Measurements from ENCODE around the gene SMG5. TPM values are rescaled to one million over a fixed set of nuclear protein-coding genes. Genes with fewer than 3 reads are reported as not detected.

The SMG5 gene
- polyA plus RNA-seq, 1 of the 3 experiments (the other 2 are of a cell fraction) = 21.3 TPM

- POLR2A ChIA-PET = no interaction called here
- Histone ChIP-seq H3K4me2 (no peak overlapping the region), H3K9ac (no peak overlapping the region), H3K9me2 (no peaks in the 10 kb centered on the region), H3K4me1 (ENCODE audit: control insufficient read depth in 1 of 2, insufficient read depth in 2 of 2, low read depth in 1 of 2, low read length in 1 of 2) (peaks cover 9 to 11% of the 10 kb centered on the region in 2 experiments; a peak in 2 of 4 replicates), H3K4me3 (ENCODE audit: low read depth in 2 of 2, low read length in 1 of 2) (no peak overlapping the region), H3K9me3 (no peaks in the 10 kb centered on the region), H2AFZ (ENCODE audit: low read depth) (no peak overlapping the region), H3K27ac (ENCODE audit: low read depth in 2 of 2, low read length in 1 of 2) (no peak overlapping the region), H3K36me3 (replicated peaks in 1 of 2; ENCODE audit: control insufficient read depth in 1 of 2, insufficient read depth in 2 of 2, low read length in 1 of 2) (peaks cover 14 to 22% of the 10 kb centered on the region in 2 experiments), H3F3A (replicated peaks; ENCODE audit: insufficient read depth) (peaks cover 8% of the 10 kb centered on the region), H3K27me3 (ENCODE audit: insufficient read depth) (no peaks in the 10 kb centered on the region), H3K79me2 (ENCODE audit: insufficient read depth) (peaks cover 18% of the 10 kb centered on the region), H4K20me1 (ENCODE audit: insufficient read depth) (no peaks in the 10 kb centered on the region)
- CTCF ChIA-PET = no interaction called here
- DNase-seq = no peak
- TF ChIP-seq MXI1 (IDR thresholded peaks at IDR 0.05; ENCODE audit: low read depth, low read length) (no peak), FOSL2 (IDR thresholded peaks at IDR 0.05; ENCODE audit: borderline replicate concordance, low read depth) (no peak), IRF3 (IDR thresholded peaks at IDR 0.05; ENCODE audit: low read depth, low read length) (no peak)
- WGBS (ENCODE audit: low lambda C conversion rate) = 94% methylated on average over 8 of the region's 8 CpGs
Observed at GRCh38 chr1:156293098-156293434, 10.4 kb upstream of the SMG5 start.

- CTCF ChIA-PET = interaction anchor here (0.9 to 1.0 kb wide), 2 partner anchors 19 to 95 kb away, joined by 3 to 4 read pairs; no protein-coding TSS in a partner anchor
- Histone ChIP-seq H3K4me2 (peak overlapping the region; percentile 70), H3K4me3 (ENCODE audit: low read depth in 2 of 2, low read length in 1 of 2) (peak overlapping the region; percentile 35 to 40; a peak in 3 of 4 replicates), H3K27ac (ENCODE audit: low read depth in 2 of 2, low read length in 1 of 2) (peak overlapping the region; percentile 36 to 45; a peak in 2 of 4 replicates), H3K36me3 (replicated peaks in 1 of 2; ENCODE audit: control insufficient read depth in 1 of 2, insufficient read depth in 2 of 2, low read length in 1 of 2) (peaks cover 14 to 22% of the 10 kb centered on the region in 2 experiments), H3K9ac (peak overlapping the region; percentile 44; the same call in 1 of the 2 replicates), H4K20me1 (ENCODE audit: insufficient read depth) (no peaks in the 10 kb centered on the region), H3K79me2 (ENCODE audit: insufficient read depth) (peaks cover 18% of the 10 kb centered on the region), H3K9me2 (no peaks in the 10 kb centered on the region), H3F3A (replicated peaks; ENCODE audit: insufficient read depth) (peaks cover 11% of the 10 kb centered on the region), H3K4me1 (ENCODE audit: control insufficient read depth in 1 of 2, insufficient read depth in 2 of 2, low read depth in 1 of 2, low read length in 1 of 2) (peaks cover 9 to 11% of the 10 kb centered on the region in 2 experiments; a peak in 2 of 4 replicates), H2AFZ (ENCODE audit: low read depth) (peak overlapping the region; percentile 22; the same call in 1 of the 2 replicates), H3K27me3 (ENCODE audit: insufficient read depth) (no peaks in the 10 kb centered on the region), H3K9me3 (no peaks in the 10 kb centered on the region)
- POLR2A ChIA-PET = interaction anchor here (1.7 kb wide), 1 partner anchor 8 kb away, joined by 5 read pairs; the partner anchor contains the start of gene SMG5
- 57% methylated on average over 33 of the region's 37 CpGs for WGBS (ENCODE audit: low lambda C conversion rate)
- peak; percentile 86 for DNase-seq
- no peak for TF ChIP-seq FOXJ3 (CRISPR knock-in tag; IDR thresholded peaks at IDR 0.05)
- 0 out of 2 replicates have a peak, but pooled peaks have one; percentile 19 for TF ChIP-seq MXI1 (IDR thresholded peaks at IDR 0.05; ENCODE audit: low read depth, low read length)
- TF ChIP-seq NRF1 (IDR thresholded peaks at IDR 0.05; ENCODE audit: low read depth, low read length) = peak; percentile 64
Observed at GRCh38 chr1:156291226-156292061, 8.8 kb upstream of the SMG5 start.

GRCh38 chr1:156289857-156290256, 7.2 kb upstream of the SMG5 start:
- Histone ChIP-seq H3K9me2 (no peaks in the 10 kb centered on the region), H3K9ac (no peak overlapping the region), H3F3A (replicated peaks; ENCODE audit: insufficient read depth) (peaks cover 11% of the 10 kb centered on the region), H3K4me3 (ENCODE audit: low read depth in 2 of 2, low read length in 1 of 2) (no peak overlapping the region), H3K4me2 (no peak overlapping the region), H3K79me2 (ENCODE audit: insufficient read depth) (peaks cover 6% of the 10 kb centered on the region; the same call in 1 of the 2 replicates), H2AFZ (ENCODE audit: low read depth) (no peak overlapping the region), H3K9me3 (no peaks in the 10 kb centered on the region), H3K36me3 (replicated peaks in 1 of 2; ENCODE audit: control insufficient read depth in 1 of 2, insufficient read depth in 2 of 2, low read length in 1 of 2) (peaks cover 14 to 22% of the 10 kb centered on the region in 2 experiments), H3K27ac (ENCODE audit: low read depth in 2 of 2, low read length in 1 of 2) (no peak overlapping the region), H3K27me3 (ENCODE audit: insufficient read depth) (no peaks in the 10 kb centered on the region), H4K20me1 (ENCODE audit: insufficient read depth) (no peaks in the 10 kb centered on the region), H3K4me1 (ENCODE audit: control insufficient read depth in 1 of 2, insufficient read depth in 2 of 2, low read depth in 1 of 2, low read length in 1 of 2) (peaks cover 4 to 7% of the 10 kb centered on the region in 2 experiments; a peak in 1 of 4 replicates)
- DNase-seq = no peak
- CTCF ChIA-PET = interaction anchor here (1.2 kb wide), 1 partner anchor 96 kb away, joined by 3 read pairs; no protein-coding TSS in a partner anchor
- POLR2A ChIA-PET = interaction anchor here (0.7 to 1.5 kb wide), 2 partner anchors 39 to 53 kb away, joined by 3 read pairs; no protein-coding TSS in a partner anchor
- no peak for TF ChIP-seq CTCF (IDR thresholded peaks at IDR 0.05)
- TF ChIP-seq FOSL2 (IDR thresholded peaks at IDR 0.05; ENCODE audit: borderline replicate concordance, low read depth) = no peak
- TF ChIP-seq USF2 (IDR thresholded peaks at IDR 0.05; ENCODE audit: borderline replicate concordance, low read depth, low read length) = no peak
- TF ChIP-seq NFIC (IDR thresholded peaks at IDR 0.05; ENCODE audit: borderline replicate concordance) = no peak
- no peak for TF ChIP-seq POLR2AphosphoS5 (IDR thresholded peaks at IDR 0.05; ENCODE audit: low read depth, low read length)
- no peak for TF ChIP-seq RCOR1 (IDR thresholded peaks at IDR 0.05; ENCODE audit: low read length)
- TF ChIP-seq TCF12 (IDR thresholded peaks at IDR 0.05) = no peak
- TF ChIP-seq GATA2 (CRISPR knock-in tag; IDR thresholded peaks at IDR 0.05) = no peak
- no peak for TF ChIP-seq MEF2A (IDR thresholded peaks at IDR 0.05; ENCODE audit: borderline replicate concordance, low read depth)
- no peak for TF ChIP-seq GABPA (IDR thresholded peaks at IDR 0.05; ENCODE audit: low read depth)
- TF ChIP-seq SIN3A (IDR thresholded peaks at IDR 0.05; ENCODE audit: borderline replicate concordance, low read depth, low read length) = no peak
- no peak for TF ChIP-seq FOXJ3 (CRISPR knock-in tag; IDR thresholded peaks at IDR 0.05)

Measured in SK-N-SH (cell line).